Cortex of kidney (tissue), 1 donor: ENCODE data around the gene SNAPC2.

Experiments
- DNase-seq: peaks from one replicate; lab custom pipeline; 2025; lab: John Stamatoyannopoulos, UW

SNAPC2 gene

GRCh38 chr19:7968796-7969554 is 48.8 kb downstream of the SNAPC2 start:
- no peak for DNase-seq

- no peak for DNase-seq
Observed at GRCh38 chr19:7969555-7969939, 49.4 kb downstream of the SNAPC2 start.

- DNase-seq = no peak
Observed at GRCh38 chr19:7970716-7971448, 50.7 kb downstream of the SNAPC2 start.

- no peak for DNase-seq
Observed at GRCh38 chr19:7971553-7972520, 51.7 kb downstream of the SNAPC2 start.
